H9 (cell line): ENCODE data around the gene WDR82. TPM values are rescaled to one million over a fixed set of nuclear protein-coding genes. Genes with fewer than 3 reads are reported as not detected.

Source experiments
- DNase-seq: peaks from one replicate; pipeline ENCODE4 v3.0.0-alpha.2; 2017
- H2AFZ ChIP-seq: one replicate; pipeline ENCODE4 v1.6.1; 2013; ENCODE audit warnings: mild to moderate bottlenecking, low read length, control low read depth, moderate library complexity
- H2AK5ac ChIP-seq: 2 replicates; pipeline ENCODE4 v1.6.1; 2013; ENCODE audit warnings: low read length, control low read depth, mixed read lengths; ENCODE audit not compliant: insufficient read length
- H2BK120ac ChIP-seq: one replicate; pipeline ENCODE4 v1.6.1; 2013; ENCODE audit warnings: low read depth, mild to moderate bottlenecking, low read length, control low read depth, inconsistent platforms; ENCODE audit not compliant: poor library complexity, severe bottlenecking
- H2BK12ac ChIP-seq: 2 replicates; pipeline ENCODE4 v1.6.1; 2013; ENCODE audit warnings: low read length, control low read depth, mixed read lengths, low read depth; ENCODE audit not compliant: insufficient read length
- H2BK15ac ChIP-seq: 2 replicates; pipeline ENCODE4 v1.6.1; 2013; ENCODE audit warnings: low read depth, low read length, control low read depth
- H2BK20ac ChIP-seq: one replicate; pipeline ENCODE4 v1.6.1; 2013; ENCODE audit warnings: low read depth, mild to moderate bottlenecking, low read length, control low read depth, inconsistent platforms; ENCODE audit not compliant: poor library complexity, severe bottlenecking
- H2BK5ac ChIP-seq: 2 replicates; pipeline ENCODE4 v1.6.1; 2013; ENCODE audit warnings: low read length, control low read depth, mixed read lengths; ENCODE audit not compliant: insufficient read length
- H3K14ac ChIP-seq: 2 replicates; pipeline ENCODE4 v1.6.1; 2013; ENCODE audit warnings: low read length, control low read depth; ENCODE audit not compliant: insufficient read depth
- H3K18ac ChIP-seq: 2 replicates; pipeline ENCODE4 v1.6.1; 2013; ENCODE audit warnings: low read depth, mild to moderate bottlenecking, mixed read lengths, low read length, control low read depth; ENCODE audit not compliant: insufficient read length
- H3K23ac ChIP-seq: 2 replicates; pipeline ENCODE4 v1.6.1; 2013; ENCODE audit warnings: low read length, control low read depth, mixed read lengths, low read depth; ENCODE audit not compliant: insufficient read length
- H3K23me2 ChIP-seq: 2 replicates; pipeline ENCODE4 v1.6.1; 2013; ENCODE audit warnings: low read depth, mild to moderate bottlenecking, mixed read lengths, low read length, control low read depth; ENCODE audit not compliant: insufficient read length, poor library complexity, severe bottlenecking
- H3K27ac ChIP-seq: 2 replicates; pipeline ENCODE4 v1.5.1; 2013; ENCODE audit warnings: low read length, control low read depth, mixed read lengths, low read depth; ENCODE audit not compliant: insufficient read length
- H3K27me3 ChIP-seq: 2 replicates; pipeline ENCODE4 v1.6.1; 2013; ENCODE audit warnings: low read length, control low read depth, inconsistent platforms; ENCODE audit not compliant: insufficient read depth
- H3K4ac ChIP-seq: 2 replicates; pipeline ENCODE4 v1.6.1; 2013; ENCODE audit warnings: low read depth, mild to moderate bottlenecking, control low read depth, inconsistent platforms, low read length, moderate library complexity
- H3K4me1 ChIP-seq: 2 replicates; pipeline ENCODE4 v1.6.1; 2013; ENCODE audit warnings: low read length, control low read depth, inconsistent platforms; ENCODE audit not compliant: insufficient read depth
- H3K4me2 ChIP-seq: 2 replicates; pipeline ENCODE4 v1.6.1; 2013; ENCODE audit warnings: low read length, control low read depth, mixed read lengths; ENCODE audit not compliant: insufficient read length, insufficient read depth
- H3K56ac ChIP-seq: 2 replicates; pipeline ENCODE4 v1.6.1; 2013; ENCODE audit warnings: low read depth, mild to moderate bottlenecking, mixed read lengths, low read length, control low read depth; ENCODE audit not compliant: insufficient read length
- H3K79me1 ChIP-seq: 2 replicates; pipeline ENCODE4 v1.6.1; 2013; ENCODE audit warnings: low read depth, mild to moderate bottlenecking, moderate library complexity, low read length, control low read depth, inconsistent platforms; ENCODE audit not compliant: insufficient read depth, poor library complexity, severe bottlenecking
- H3K79me2 ChIP-seq: 2 replicates; pipeline ENCODE4 v1.6.1; 2013; ENCODE audit warnings: low read length, control low read depth, inconsistent platforms; ENCODE audit not compliant: insufficient read depth
- H3K9ac ChIP-seq: 2 replicates; pipeline ENCODE4 v1.6.1; 2013; ENCODE audit warnings: low read length, control low read depth, mixed read lengths; ENCODE audit not compliant: insufficient read length; ENCODE audit errors: extremely low read depth
- H3K9me3 ChIP-seq: one replicate; pipeline ENCODE4 v1.6.1; 2013; ENCODE audit warnings: low read depth, low read length, inconsistent platforms; ENCODE audit not compliant: control insufficient read depth
- H3T11ph ChIP-seq: one replicate; pipeline ENCODE4 v1.6.1; 2013; ENCODE audit warnings: mild to moderate bottlenecking, low read length, control low read depth, inconsistent platforms
- H4K20me1 ChIP-seq: one replicate; pipeline ENCODE4 v1.6.1; 2013; ENCODE audit not compliant: control insufficient read depth, insufficient read length, insufficient read depth
- H4K5ac ChIP-seq: 2 replicates; pipeline ENCODE4 v1.6.1; 2013; ENCODE audit warnings: low read depth, mild to moderate bottlenecking, mixed read lengths, low read length, control low read depth; ENCODE audit not compliant: insufficient read length
- H4K8ac ChIP-seq: replicated peaks from 2 replicates; pipeline ENCODE4 v1.6.1; 2013; ENCODE audit warnings: low read length, control low read depth, mixed read lengths, low read depth; ENCODE audit not compliant: insufficient read length
- H4K91ac ChIP-seq: 2 replicates; pipeline ENCODE4 v1.6.1; 2013; ENCODE audit warnings: low read depth, mild to moderate bottlenecking, moderate library complexity, mixed read lengths, low read length, control low read depth; ENCODE audit not compliant: insufficient read length
- H3K27ac Mint-ChIP-seq, 3 experiments: 2 replicates in 2 of 3; 3 replicates in 1 of 3; pipeline ENCODE4 v1.8.0; 2020 to 2021; ENCODE audit warnings: mixed read lengths in 3 of 3, mild to moderate bottlenecking in 1 of 3, moderate library complexity in 1 of 3
- H3K27me3 Mint-ChIP-seq: 2 replicates; pipeline ENCODE4 v1.8.0; 2021; ENCODE audit warnings: low read depth, mild to moderate bottlenecking, moderate library complexity, mixed read lengths
- H3K36me3 Mint-ChIP-seq, 3 experiments: 2 replicates in 2 of 3; 3 replicates in 1 of 3; pipeline ENCODE4 v1.8.0; 2020 to 2021; ENCODE audit warnings: low read depth in 3 of 3, mixed read lengths in 3 of 3; ENCODE audit not compliant: insufficient read depth in 1 of 3
- H3K4me1 Mint-ChIP-seq, 2 experiments: 2 replicates each; pipeline ENCODE4 v1.8.0; 2020; ENCODE audit warnings: mixed read lengths in 2 of 2
- H3K4me3 Mint-ChIP-seq, 2 experiments: 2 replicates in 1 of 2; 3 replicates in 1 of 2; pipeline ENCODE4 v1.8.0; 2020 to 2021; ENCODE audit warnings: mild to moderate bottlenecking in 2 of 2, mixed read lengths in 2 of 2, moderate library complexity in 1 of 2
- H3K9me3 Mint-ChIP-seq, 2 experiments: 2 replicates in 1 of 2; 3 replicates in 1 of 2; pipeline ENCODE4 v1.8.0; 2020; ENCODE audit warnings: mild to moderate bottlenecking in 2 of 2, mixed read lengths in 2 of 2, moderate library complexity in 1 of 2
- WGBS: extraction: QIAGEN DNeasy Blood & Tissue Kit; methylation state at CpG from one replicate; pipeline ENCODE4 v1.1.7; 2013; ENCODE audit warnings: missing lambda C conversion rate, low lambda C conversion rate, mixed read lengths; ENCODE audit not compliant: insufficient read length; ENCODE audit errors: extremely low coverage; 5-methylcytosine and 5-hydroxymethylcytosine counted together
- total RNA-seq: library from RNA; stranded (reverse); gene quantifications from 2 replicates; pipeline ENCODE4 v1.2.1, GENCODE V29; 2021
- TF ChIP-seq, protein P1 (sequence below): fragments of 200-600 bp; sonication (generic); conservative IDR thresholded peaks from 3 replicates; pipeline ENCODE4 v1.8.0; 2021; ENCODE audit warnings: antibody characterized with exemption, mild to moderate bottlenecking

The WDR82 gene
- total RNA-seq, 1 experiment from 2014 or later, result 83.1 TPM

DNA sequence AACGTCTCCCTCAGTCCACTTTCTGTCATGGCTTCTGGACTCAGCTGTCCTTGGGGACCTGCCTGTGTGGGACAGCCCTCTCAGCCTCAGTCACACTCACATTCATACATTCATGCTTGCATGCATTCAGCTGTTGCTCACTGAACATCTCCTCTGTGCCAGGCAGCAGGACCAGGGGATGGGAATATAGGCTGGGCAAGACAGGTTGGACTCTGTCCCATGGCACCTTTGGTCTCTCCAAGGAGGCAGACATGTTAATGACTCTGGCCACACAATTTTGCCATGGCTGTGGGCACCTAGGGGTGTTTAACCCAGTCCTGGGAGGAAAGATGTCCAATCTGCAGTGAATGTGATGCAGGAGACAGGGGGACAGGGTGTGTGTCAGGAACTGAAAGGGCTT lies 29.9 kb upstream of the WDR82 start:
- Mint-ChIP-seq H3K9me3 (no peaks in the 10 kb centered on the region), H3K27ac (peak overlapping the region in 1 of 3 experiments; percentile 48; a peak in 2 of 7 replicates), H3K4me1 (peaks cover 0 to 5% of the 10 kb centered on the region in 2 experiments; a peak in 1 of 4 replicates), H3K36me3 (no peaks in the 10 kb centered on the region; a peak in 1 of 7 replicates), H3K27me3 (peaks cover 34% of the 10 kb centered on the region), H3K4me3 (no peak overlapping the region; a peak in 1 of 5 replicates)
- Histone ChIP-seq H2AK5ac (no peak overlapping the region), H3T11ph (no peak overlapping the region), H2BK5ac (no peak overlapping the region), H4K5ac (no peak overlapping the region), H2BK120ac (no peak overlapping the region), H3K4me1 (no peaks in the 10 kb centered on the region), H2AFZ (no peak overlapping the region), H3K79me2 (no peaks in the 10 kb centered on the region), H4K8ac (no peak overlapping the region), H3K4me2 (no peak overlapping the region), H3K18ac (no peak overlapping the region), H3K79me1 (no peaks in the 10 kb centered on the region), H3K56ac (no peak overlapping the region), H3K9ac (no peak overlapping the region), H3K27ac (no peak overlapping the region), H2BK20ac (no peak overlapping the region), H3K27me3 (no peaks in the 10 kb centered on the region; the same call in 1 of the 2 replicates), H3K9me3 (no peaks in the 10 kb centered on the region), H3K23ac (no peak overlapping the region), H2BK15ac (no peak overlapping the region), H4K91ac (no peak overlapping the region), H2BK12ac (no peak overlapping the region), H3K23me2 (no peaks in the 10 kb centered on the region), H3K4ac (no peak overlapping the region), H3K14ac (no peak overlapping the region), H4K20me1 (no peaks in the 10 kb centered on the region)
- TF ChIP-seq, protein P1, sequence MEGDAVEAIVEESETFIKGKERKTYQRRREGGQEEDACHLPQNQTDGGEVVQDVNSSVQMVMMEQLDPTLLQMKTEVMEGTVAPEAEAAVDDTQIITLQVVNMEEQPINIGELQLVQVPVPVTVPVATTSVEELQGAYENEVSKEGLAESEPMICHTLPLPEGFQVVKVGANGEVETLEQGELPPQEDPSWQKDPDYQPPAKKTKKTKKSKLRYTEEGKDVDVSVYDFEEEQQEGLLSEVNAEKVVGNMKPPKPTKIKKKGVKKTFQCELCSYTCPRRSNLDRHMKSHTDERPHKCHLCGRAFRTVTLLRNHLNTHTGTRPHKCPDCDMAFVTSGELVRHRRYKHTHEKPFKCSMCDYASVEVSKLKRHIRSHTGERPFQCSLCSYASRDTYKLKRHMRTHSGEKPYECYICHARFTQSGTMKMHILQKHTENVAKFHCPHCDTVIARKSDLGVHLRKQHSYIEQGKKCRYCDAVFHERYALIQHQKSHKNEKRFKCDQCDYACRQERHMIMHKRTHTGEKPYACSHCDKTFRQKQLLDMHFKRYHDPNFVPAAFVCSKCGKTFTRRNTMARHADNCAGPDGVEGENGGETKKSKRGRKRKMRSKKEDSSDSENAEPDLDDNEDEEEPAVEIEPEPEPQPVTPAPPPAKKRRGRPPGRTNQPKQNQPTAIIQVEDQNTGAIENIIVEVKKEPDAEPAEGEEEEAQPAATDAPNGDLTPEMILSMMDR, result no peak
- WGBS, result no CpG with 5 or more reads among the region's 1 CpG
- no peak for DNase-seq
